Fibroblast of lung (primary cell): ENCODE data around the gene AP3D1. TPM values are rescaled to one million over a fixed set of nuclear protein-coding genes. Genes with fewer than 3 reads are reported as not detected.

Experiments
- DNase-seq, 2 donors: peaks; one replicate each; pipeline versions ENCODE4 v3.0.0 to v3.0.0-alpha.2; 2010; ENCODE audit warnings: low read depth in 2 of 2
- H2AFZ ChIP-seq: 2 replicates; pipeline ENCODE4 v1.5.1; 2012; ENCODE audit warnings: low read length, control low read depth, inconsistent platforms
- H3K27ac ChIP-seq: 2 replicates; pipeline ENCODE4 v1.5.1; 2011; ENCODE audit warnings: low read length, control low read depth; ENCODE audit not compliant: insufficient read depth
- H3K27me3 ChIP-seq: 2 replicates; pipeline ENCODE4 v1.5.1; 2011; ENCODE audit warnings: mild to moderate bottlenecking, low read length; ENCODE audit not compliant: control insufficient read depth, insufficient read depth
- H3K36me3 ChIP-seq: 2 replicates; pipeline ENCODE4 v1.5.1; 2011; ENCODE audit warnings: low read length; ENCODE audit not compliant: control insufficient read depth, insufficient read depth
- H3K4me1 ChIP-seq: 2 replicates; pipeline ENCODE4 v1.5.1; 2011; ENCODE audit warnings: low read length; ENCODE audit not compliant: control insufficient read depth, insufficient read depth; ENCODE audit errors: extremely low read depth
- H3K4me2 ChIP-seq: 2 replicates; pipeline ENCODE4 v1.5.1; 2011; ENCODE audit warnings: low read length, control low read depth; ENCODE audit not compliant: insufficient read depth; ENCODE audit errors: extremely low read depth
- H3K4me3 ChIP-seq, 4 experiments: fragments of 200-600 bp in 1 of 4; sonication (generic) in 1 of 4; replicated peaks in 1 of 4; 2 replicates each; pipeline ENCODE4 v1.5.1; 2011 to 2016; ENCODE audit warnings: low read length in 4 of 4, low read depth in 3 of 4, mild to moderate bottlenecking in 3 of 4, control low read depth in 2 of 4, inconsistent platforms in 1 of 4, mixed read lengths in 1 of 4; ENCODE audit not compliant: insufficient read depth in 1 of 4; ENCODE audit errors: control extremely low read depth in 1 of 4
- H3K79me2 ChIP-seq: 2 replicates; pipeline ENCODE4 v1.5.1; 2012; ENCODE audit warnings: mild to moderate bottlenecking, low read length, inconsistent platforms; ENCODE audit not compliant: control insufficient read depth, insufficient read depth
- H3K9ac ChIP-seq: 2 replicates; pipeline ENCODE4 v1.5.1; 2011; ENCODE audit warnings: mild to moderate bottlenecking, low read length, control low read depth; ENCODE audit not compliant: insufficient read depth
- H3K9me3 ChIP-seq: 2 replicates; pipeline ENCODE4 v1.5.1; 2012; ENCODE audit warnings: low read depth, low read length; ENCODE audit not compliant: control insufficient read depth, insufficient read depth
- H4K20me1 ChIP-seq: 2 replicates; pipeline ENCODE4 v1.5.1; 2011; ENCODE audit warnings: low read length; ENCODE audit not compliant: control insufficient read depth, insufficient read depth; ENCODE audit errors: extremely low read depth
- CTCF ChIP-seq, 2 donors: IDR thresholded peaks in 1 of 2; conservative IDR thresholded peaks in 1 of 2; 1 replicate in 1 of 2; 2 replicates in 1 of 2; pipeline ENCODE4 v1.5.1; 2011 to 2012; ENCODE audit warnings: low read length in 2 of 2, control low read depth in 1 of 2, inconsistent platforms in 1 of 2, low read depth in 1 of 2, mild to moderate bottlenecking in 1 of 2
- EZH2 ChIP-seq: IDR thresholded peaks from 2 replicates; pipeline ENCODE4 v1.5.1; 2012; ENCODE audit warnings: low read length, control low read depth, mild to moderate bottlenecking; ENCODE audit errors: missing control alignments
- polyA plus RNA-seq, 2 donors: library from polyadenylated mRNA; depleted of rRNA in 1 of 2; stranded (reverse) in 1 of 2; unstranded in 1 of 2; fragments of >200 nt; gene quantifications; 2 replicates each; pipeline ENCODE4 v1.2.1, GENCODE V29; 2011 to 2012; ENCODE audit warnings: missing spikeins in 1 of 2
- total RNA-seq: library from RNA; depleted of rRNA; stranded (reverse); fragments of >200 nt; gene quantifications from 2 replicates; pipeline ENCODE4 v1.2.1, GENCODE V29; 2014

AP3D1 gene
- total and polyA plus RNA-seq, 2 donors (not counting 1 experiment from before 2014, with no cell fraction given) = 68.0 to 99.9 TPM

GRCh38 chr19:2145831-2146241 is 5.5 kb downstream of the AP3D1 start:
- H3K4me2 ChIP-seq = no peak overlapping the region
- peaks cover 7% of the 10 kb centered on the region for H3K36me3 ChIP-seq
- TF ChIP-seq CTCF (conservative IDR thresholded peaks at IDR 0.05 in 1 of 2, IDR thresholded peaks at IDR 0.05 in 1 of 2; ENCODE audit: low read depth in 1 of 2, low read length in 2 of 2) = no peak
- TF ChIP-seq EZH2 = no peak
- H3K9ac ChIP-seq = no peak overlapping the region
- H4K20me1 ChIP-seq = peaks cover 5% of the 10 kb centered on the region
- H3K4me3 ChIP-seq = no peak overlapping the region
- H3K27ac ChIP-seq = no peak overlapping the region
- peaks cover 9% of the 10 kb centered on the region for H3K4me1 ChIP-seq
- H3K79me2 ChIP-seq = peaks cover 91% of the 10 kb centered on the region
- no peaks in the 10 kb centered on the region for H3K9me3 ChIP-seq
- H3K27me3 ChIP-seq = no peaks in the 10 kb centered on the region
- DNase-seq = peak in 1 of 2 donors; percentile 34
- H2AFZ ChIP-seq = no peak overlapping the region

- H3K4me3 ChIP-seq = no peak overlapping the region
- H3K9me3 ChIP-seq = no peaks in the 10 kb centered on the region
- H4K20me1 ChIP-seq = peaks cover 4% of the 10 kb centered on the region
- H2AFZ ChIP-seq = no peak overlapping the region
- H3K27ac ChIP-seq = no peak overlapping the region
- peaks cover 91% of the 10 kb centered on the region for H3K79me2 ChIP-seq
- peaks cover 11% of the 10 kb centered on the region for H3K36me3 ChIP-seq
- H3K4me2 ChIP-seq = no peak overlapping the region
- no peak for DNase-seq
- no peaks in the 10 kb centered on the region for H3K4me1 ChIP-seq
- TF ChIP-seq EZH2 = no peak
- no peak for TF ChIP-seq CTCF (conservative IDR thresholded peaks at IDR 0.05 in 1 of 2, IDR thresholded peaks at IDR 0.05 in 1 of 2; ENCODE audit: low read depth in 1 of 2, low read length in 2 of 2)
- H3K27me3 ChIP-seq = no peaks in the 10 kb centered on the region
- H3K9ac ChIP-seq = no peak overlapping the region
Observed at GRCh38 chr19:2144190-2144589, 7.2 kb downstream of the AP3D1 start.

- H3K4me2 ChIP-seq = no peak overlapping the region
- H3K9me3 ChIP-seq = no peaks in the 10 kb centered on the region
- peaks cover 4% of the 10 kb centered on the region for H4K20me1 ChIP-seq
- no peak for TF ChIP-seq CTCF (conservative IDR thresholded peaks at IDR 0.05 in 1 of 2, IDR thresholded peaks at IDR 0.05 in 1 of 2; ENCODE audit: low read depth in 1 of 2, low read length in 2 of 2)
- no peak for TF ChIP-seq EZH2
- no peak overlapping the region for H2AFZ ChIP-seq
- no peak overlapping the region for H3K27ac ChIP-seq
- peaks cover 83% of the 10 kb centered on the region for H3K79me2 ChIP-seq
- no peak overlapping the region for H3K9ac ChIP-seq
- H3K36me3 ChIP-seq = peaks cover 17% of the 10 kb centered on the region
- no peaks in the 10 kb centered on the region for H3K4me1 ChIP-seq
- DNase-seq = no peak
- no peak overlapping the region for H3K4me3 ChIP-seq
- H3K27me3 ChIP-seq = no peaks in the 10 kb centered on the region
Observed at GRCh38 chr19:2142173-2142829, 9.1 kb downstream of the AP3D1 start.
